Stimulated activated CD8-positive, alpha-beta memory T cell treated with anti-CD3 and anti-CD28 coated beads, Interleukin-12 subunit alpha, Interleukin-12 subunit beta, amount 100 ng/mL, for 1 hour (primary cell): ENCODE data around the gene GALNT16.
A peak's percentile ranks its signal among the peaks of the same experiment; 100 is the strongest.
"Not testable (repeated sequence)": the region's sequence is repeated elsewhere in the genome, so short reads cannot be mapped to it uniquely, and the experiment has no call there.

ENCODE experiments used
- DNase-seq: peaks from one replicate; pipeline ENCODE4 v3.0.0-alpha.2; 2020; ENCODE audit warnings: low read depth

GALNT16 gene

GRCh38 chr14:69363964-69364363 is 104.0 kb downstream of the GALNT16 start:
- DNase-seq = no peak

DNA sequence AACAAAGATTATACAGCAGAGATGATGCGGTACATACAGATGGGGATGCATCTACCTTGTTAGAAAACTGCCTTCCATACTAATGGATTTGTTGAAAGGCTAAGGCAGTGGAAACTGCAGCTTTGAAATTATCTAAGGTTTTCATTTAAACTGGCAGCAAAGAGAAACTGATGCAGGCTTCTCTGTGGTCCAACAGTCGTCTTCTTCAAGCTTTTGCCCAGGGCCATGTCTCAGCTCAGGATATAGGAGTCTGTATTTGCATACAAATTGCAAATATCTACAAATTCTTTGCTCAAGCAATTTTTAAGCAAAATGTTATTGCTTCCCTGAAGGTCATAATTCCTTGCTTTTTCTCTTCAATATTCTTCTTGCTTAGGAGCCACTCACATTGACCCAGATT is 104.4 kb downstream of the GALNT16 start:
- DNase-seq = no peak

DNA sequence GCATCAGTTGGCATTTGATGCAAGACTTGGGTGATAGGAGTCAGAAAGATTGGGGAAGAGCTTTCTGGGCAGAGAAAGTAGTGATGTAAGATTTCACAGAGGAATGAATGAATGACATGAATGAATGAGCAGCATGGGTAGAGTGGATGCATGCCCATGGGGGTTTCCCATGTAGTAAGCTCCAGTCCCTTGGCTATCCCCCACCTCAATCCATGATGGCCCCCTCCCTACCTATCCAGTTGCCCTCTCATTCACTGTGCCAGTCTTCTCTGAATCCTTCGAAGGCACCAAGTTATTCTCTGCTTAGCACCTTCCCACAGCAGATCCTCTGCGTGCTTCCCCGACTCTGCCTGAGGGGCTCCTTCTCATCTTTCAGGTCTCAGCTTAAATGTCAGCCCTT is 106.1 kb downstream of the GALNT16 start:
- DNase-seq = no peak

GRCh38 chr14:69366761-69367160 is 106.8 kb downstream of the GALNT16 start:
- DNase-seq = no peak

DNA sequence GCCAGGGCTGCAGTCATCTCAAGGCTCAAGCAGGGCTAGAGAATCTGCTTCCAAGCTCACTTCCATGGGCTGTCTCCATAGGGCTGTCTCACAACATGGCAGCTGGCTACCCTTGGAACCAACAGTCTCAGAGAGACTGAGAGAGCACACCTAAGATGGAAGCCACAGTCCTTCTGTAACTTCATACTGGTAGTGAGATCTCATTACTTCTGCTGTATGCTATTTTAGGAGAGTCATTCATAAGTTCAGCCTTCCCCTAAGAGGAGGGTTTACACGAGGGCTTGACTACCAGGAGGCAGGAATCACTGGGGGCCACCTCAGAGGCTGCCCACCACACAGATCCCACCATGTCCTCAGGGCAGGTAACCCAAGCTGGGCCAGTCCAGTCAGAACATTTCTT is 108.4 kb downstream of the GALNT16 start:
- no peak for DNase-seq

DNA sequence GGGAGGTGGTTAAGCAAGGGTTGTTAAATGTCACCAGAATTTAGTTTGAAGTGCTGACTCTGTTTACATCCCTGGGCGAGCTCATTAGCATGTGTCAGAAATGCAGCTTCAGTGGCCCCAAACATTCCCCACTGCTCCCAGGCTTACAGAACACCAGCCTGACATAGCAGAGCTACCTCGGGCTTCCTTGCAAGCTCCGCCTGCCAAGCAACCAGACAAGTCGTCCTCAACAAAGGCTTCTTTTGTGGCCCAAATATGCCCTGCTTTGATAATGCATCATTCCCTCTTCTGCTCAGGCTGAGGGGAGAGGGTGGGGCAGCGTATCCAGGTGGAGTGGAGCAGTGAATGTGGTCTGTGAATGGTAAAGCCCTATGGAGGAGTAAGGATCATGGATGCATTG is 110.1 kb downstream of the GALNT16 start:
- no peak for DNase-seq

GRCh38 chr14:69372146-69372545 is 112.2 kb downstream of the GALNT16 start:
- DNase-seq = no peak

- DNase-seq = no peak
These were observed 113.1 kb downstream of the GALNT16 start for GRCh38 chr14:69373104-69373503.

GRCh38 chr14:69374235-69374634 is 114.3 kb downstream of the GALNT16 start:
- no peak for DNase-seq

- DNase-seq = no peak
These were observed 115.2 kb downstream of the GALNT16 start for GRCh38 chr14:69375182-69375581.

- DNase-seq = no peak
These were observed 115.8 kb downstream of the GALNT16 start for GRCh38 chr14:69375722-69376121.

GRCh38 chr14:69376439-69376838 is 116.5 kb downstream of the GALNT16 start:
- no peak for DNase-seq

DNA sequence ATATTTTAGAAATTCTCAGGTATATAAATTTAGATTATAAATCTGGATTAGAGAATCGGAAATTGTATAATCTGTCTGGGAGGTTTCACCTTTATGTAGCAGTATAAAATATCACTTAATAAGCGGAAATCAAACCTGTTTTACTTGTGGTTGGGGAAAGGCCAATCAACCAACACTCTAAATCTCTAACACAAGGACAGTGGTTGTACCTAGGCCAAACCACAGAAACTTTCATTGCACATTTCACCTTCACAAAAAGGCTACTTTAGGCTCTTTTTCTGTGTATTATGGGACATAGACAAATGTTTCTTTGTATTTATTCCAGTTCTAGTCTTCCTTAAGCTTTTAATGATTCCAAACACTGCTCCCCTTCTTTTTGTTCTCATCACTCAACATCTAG is 118.3 kb downstream of the GALNT16 start:
- no peak for DNase-seq

DNA sequence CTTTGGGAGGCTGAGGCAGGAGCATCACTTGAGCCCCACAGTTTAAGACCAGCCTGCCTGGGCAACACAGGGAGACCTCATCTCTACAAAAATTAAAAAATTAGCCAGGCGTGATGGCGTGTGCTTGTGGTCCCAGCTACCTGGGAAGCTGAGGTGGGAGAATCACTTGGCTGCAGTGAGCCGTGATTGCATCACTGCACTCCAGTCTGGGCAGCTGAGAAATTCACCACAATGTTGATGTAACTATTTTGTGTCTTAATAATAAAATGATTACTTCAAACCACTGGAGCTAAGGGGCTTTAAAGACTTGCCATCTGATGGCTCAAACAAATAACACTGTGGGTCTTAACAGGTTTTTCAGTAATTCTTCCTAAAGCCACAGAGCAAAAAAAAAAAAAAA is 127.4 kb downstream of the GALNT16 start:
- DNase-seq = no peak

DNA sequence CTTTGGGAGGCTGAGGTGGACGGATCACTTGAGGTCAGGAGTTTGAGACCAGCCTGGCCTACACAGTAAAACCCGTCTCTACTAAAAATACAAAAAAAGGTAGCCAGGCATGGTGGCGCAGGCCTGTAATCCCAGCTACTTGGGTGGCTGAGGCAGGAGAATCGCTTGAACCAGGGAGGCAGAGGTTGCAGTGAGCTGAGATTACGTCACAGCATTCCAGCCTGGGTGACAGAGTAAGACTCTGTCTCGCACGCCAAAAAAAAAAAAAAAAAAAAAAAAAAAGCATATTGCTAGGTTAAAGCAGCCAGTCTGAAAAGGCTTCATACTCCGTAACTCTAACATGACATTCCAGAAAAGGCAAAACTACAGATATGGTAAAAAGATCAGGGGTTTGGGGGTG is 131.4 kb downstream of the GALNT16 start:
- not testable (repeated sequence) for DNase-seq

GRCh38 chr14:69392481-69392880 is 132.5 kb downstream of the GALNT16 start:
- no peak for DNase-seq

DNA sequence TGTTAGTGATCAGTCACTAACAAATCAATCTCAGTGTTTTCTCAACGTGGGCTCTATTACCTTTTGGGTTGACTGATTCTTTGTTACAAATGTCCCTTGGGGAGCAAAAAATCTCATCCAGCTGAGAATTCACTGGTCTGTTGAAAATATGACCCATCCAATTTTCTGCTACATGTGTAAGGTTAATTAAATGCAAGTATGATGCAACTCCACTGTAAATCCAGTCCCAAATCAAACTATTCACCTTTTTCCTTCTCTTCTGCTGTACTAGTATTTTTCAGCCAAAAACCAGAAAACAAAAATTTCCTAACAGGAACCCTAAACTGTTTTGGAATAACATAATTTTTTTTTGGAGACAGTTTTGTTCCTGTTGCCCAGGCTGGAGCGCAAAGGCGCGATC is 136.0 kb downstream of the GALNT16 start:
- no peak for DNase-seq

GRCh38 chr14:69398053-69398817 is 138.3 kb downstream of the GALNT16 start, which contains the start of the genes ERH and SLC39A9:
Gene ERH, minus strand, starts transcription at chr14:69398299. Its CDS starts 66 bp downstream, at chr14:69398233.
Gene SLC39A9, plus strand, starts transcription at chr14:69398692. Its CDS starts 678 bp downstream, at chr14:69399370.
- DNase-seq = peak; percentile 90

- DNase-seq = peak; percentile 21
These were observed 138.9 kb downstream of the GALNT16 start for GRCh38 chr14:69398818-69399210.

- no peak for DNase-seq
These were observed 139.8 kb downstream of the GALNT16 start for GRCh38 chr14:69399750-69400149.

- no peak for DNase-seq
These were observed 140.2 kb downstream of the GALNT16 start for GRCh38 chr14:69400154-69400553.

GRCh38 chr14:69401841-69402240 is 141.9 kb downstream of the GALNT16 start:
- no peak for DNase-seq

- DNase-seq = no peak
These were observed 144.5 kb downstream of the GALNT16 start for GRCh38 chr14:69404478-69404877.

- no peak for DNase-seq
These were observed 144.9 kb downstream of the GALNT16 start for GRCh38 chr14:69404883-69405282.
